IMR-90 (cell line): Measurements from ENCODE around the gene THOC6. TPM values are rescaled to one million over a fixed set of nuclear protein-coding genes. Genes with fewer than 3 reads are reported as not detected.

ENCODE experiments used
- ATAC-seq: fragments of 200-7000 bp; cut with Tn5 transposase; 2 replicates; pipeline ENCODE4 v1.9.1; 2020; ENCODE audit warnings: low read depth, mild to moderate bottlenecking, moderate library complexity
- BruUV-seq: library from RNA; stranded (reverse); fragments of 400-500 nt; replicated peaks from 2 replicates; lab custom pipeline; 2021; lab: Mats Ljungman, UMichigan
- CTCF ChIA-PET: fragments of 300-600 bp; formaldehyde crosslinking; extraction: SDS; loops from one replicate; lab custom pipeline; 2021; ENCODE audit warnings: antibody characterized with exemption; lab: Yijun Ruan, JAX
- POLR2A ChIA-PET: fragments of 300-600 bp; sonication (Branson Sonifier 250); formaldehyde crosslinking; loops from one replicate; lab custom pipeline; 2022; ENCODE audit warnings: antibody characterized with exemption; ENCODE audit not compliant: unreplicated experiment; lab: Charles Lee
- DNase-seq: peaks from one replicate; pipeline ENCODE4 v3.0.0; 2013
- H2AFZ ChIP-seq: replicated peaks from 2 replicates; pipeline ENCODE3; 2013; ENCODE audit warnings: low read length, mild to moderate bottlenecking; ENCODE audit not compliant: poor library complexity
- H2AK5ac ChIP-seq: 2 replicates; pipeline ENCODE4 v1.6.1; 2013; ENCODE audit warnings: low read depth, low read length, inconsistent platforms
- H2AK9ac ChIP-seq: replicated peaks from 2 replicates; pipeline ENCODE3; 2013; ENCODE audit warnings: mild to moderate bottlenecking, low read depth, low read length, moderate library complexity; ENCODE audit not compliant: poor library complexity
- H2BK120ac ChIP-seq: 2 replicates; pipeline ENCODE4 v1.6.1; 2013; ENCODE audit warnings: low read depth, low read length, inconsistent platforms
- H2BK15ac ChIP-seq: 3 replicates; pipeline ENCODE4 v1.6.1; 2013; ENCODE audit warnings: low read depth, low read length, inconsistent platforms
- H2BK20ac ChIP-seq: 2 replicates; pipeline ENCODE4 v1.6.1; 2013; ENCODE audit warnings: low read depth, mild to moderate bottlenecking, inconsistent platforms, low read length, moderate library complexity
- H2BK5ac ChIP-seq: 2 replicates; pipeline ENCODE4 v1.6.1; 2013; ENCODE audit warnings: mild to moderate bottlenecking, low read depth, low read length, inconsistent platforms; ENCODE audit not compliant: poor library complexity, severe bottlenecking
- H3K14ac ChIP-seq: replicated peaks from 2 replicates; pipeline ENCODE4 v1.6.1; 2013; ENCODE audit warnings: low read depth, low read length, inconsistent platforms
- H3K18ac ChIP-seq: 2 replicates; pipeline ENCODE4 v1.6.1; 2013; ENCODE audit warnings: low read depth, low read length, control low read depth
- H3K23ac ChIP-seq: 2 replicates; pipeline ENCODE4 v1.6.1; 2013; ENCODE audit warnings: low read depth, low read length, inconsistent platforms
- H3K27ac ChIP-seq: 2 replicates; pipeline ENCODE4 v1.5.1; 2013; ENCODE audit warnings: mild to moderate bottlenecking, control low read depth, low read length; ENCODE audit not compliant: insufficient read depth
- H3K27me3 ChIP-seq: 2 replicates; pipeline ENCODE4 v1.6.1; 2013; ENCODE audit warnings: low read length; ENCODE audit not compliant: control insufficient read depth, insufficient read depth
- H3K36me3 ChIP-seq: 2 replicates; pipeline ENCODE4 v1.6.1; 2013; ENCODE audit warnings: low read length, mixed read lengths; ENCODE audit not compliant: control insufficient read depth, insufficient read depth
- H3K4ac ChIP-seq: 2 replicates; pipeline ENCODE4 v1.6.1; 2013; ENCODE audit warnings: low read depth, low read length, inconsistent platforms
- H3K4me1 ChIP-seq: 2 replicates; pipeline ENCODE4 v1.6.1; 2013; ENCODE audit warnings: low read length, mixed read lengths; ENCODE audit not compliant: control insufficient read depth, insufficient read depth
- H3K4me2 ChIP-seq: 2 replicates; pipeline ENCODE4 v1.6.1; 2013; ENCODE audit warnings: low read depth, mild to moderate bottlenecking, control low read depth, low read length, moderate library complexity
- H3K4me3 ChIP-seq: 2 replicates; pipeline ENCODE4 v1.5.1; 2013; ENCODE audit warnings: low read depth, mild to moderate bottlenecking, control low read depth, low read length, moderate library complexity; ENCODE audit not compliant: insufficient read depth
- H3K56ac ChIP-seq: 2 replicates; pipeline ENCODE4 v1.6.1; 2013; ENCODE audit warnings: low read length, inconsistent platforms; ENCODE audit not compliant: insufficient read depth; ENCODE audit errors: extremely low read depth
- H3K79me1 ChIP-seq, 2 experiments: 2 replicates each; pipeline ENCODE4 v1.6.1; 2013; ENCODE audit warnings: low read length in 2 of 2, inconsistent platforms in 1 of 2, low read depth in 1 of 2
- H3K9ac ChIP-seq: 2 replicates; pipeline ENCODE4 v1.6.1; 2013; ENCODE audit warnings: low read depth, low read length, control low read depth
- H3K9me1 ChIP-seq: 2 replicates; pipeline ENCODE4 v1.6.1; 2013; ENCODE audit warnings: low read length, inconsistent platforms; ENCODE audit not compliant: insufficient read depth
- H3K9me3 ChIP-seq: 2 replicates; pipeline ENCODE4 v1.6.1; 2013; ENCODE audit warnings: low read length; ENCODE audit not compliant: control insufficient read depth, insufficient read depth
- H4K20me1 ChIP-seq: 2 replicates; pipeline ENCODE4 v1.6.1; 2013; ENCODE audit warnings: low read length, inconsistent platforms; ENCODE audit not compliant: insufficient read depth
- H4K5ac ChIP-seq: 2 replicates; pipeline ENCODE4 v1.6.1; 2013; ENCODE audit warnings: mild to moderate bottlenecking, low read depth, low read length, control low read depth
- H4K8ac ChIP-seq, 2 experiments: 2 replicates each; pipeline ENCODE4 v1.6.1; 2013; ENCODE audit warnings: low read depth in 2 of 2, low read length in 2 of 2, control low read depth in 1 of 2, inconsistent platforms in 1 of 2
- H4K91ac ChIP-seq: 2 replicates; pipeline ENCODE4 v1.6.1; 2013; ENCODE audit warnings: low read depth, low read length, inconsistent platforms; ENCODE audit not compliant: insufficient read depth
- CEBPB ChIP-seq: IDR thresholded peaks from 2 replicates; pipeline ENCODE4 v1.6.1; 2012; ENCODE audit warnings: low read depth, low read length, improper control_type of control experiment
- CHD1 ChIP-seq: IDR thresholded peaks from 2 replicates; pipeline ENCODE4 v1.6.1; 2012; ENCODE audit warnings: low read depth, low read length, improper control_type of control experiment
- FOS ChIP-seq: fragments of 150-350 bp; IDR thresholded peaks from 2 replicates; pipeline ENCODE4 v1.6.1; 2016; ENCODE audit warnings: low read depth, low read length
- MAFK ChIP-seq: IDR thresholded peaks from 2 replicates; pipeline ENCODE4 v1.6.1; 2012; ENCODE audit warnings: low read depth, low read length, improper control_type of control experiment
- MAZ ChIP-seq: IDR thresholded peaks from 2 replicates; pipeline ENCODE4 v1.6.1; 2012; ENCODE audit warnings: low read depth, mild to moderate bottlenecking, low read length, improper control_type of control experiment, moderate library complexity, borderline replicate concordance
- MXI1 ChIP-seq: IDR thresholded peaks from 2 replicates; pipeline ENCODE4 v1.6.1; 2012; ENCODE audit warnings: low read depth, mild to moderate bottlenecking, low read length, moderate library complexity, borderline replicate concordance
- NFE2L2 ChIP-seq: fragments of 150-350 bp; IDR thresholded peaks from 2 replicates; pipeline ENCODE4 v1.6.1; 2016; ENCODE audit warnings: low read depth, mild to moderate bottlenecking, low read length
- POLR2A ChIP-seq: IDR thresholded peaks from 2 replicates; pipeline ENCODE4 v1.6.1; 2012; ENCODE audit warnings: mild to moderate bottlenecking, low read depth, low read length
- RAD21 ChIP-seq: IDR thresholded peaks from 2 replicates; pipeline ENCODE4 v1.6.1; 2012; ENCODE audit warnings: low read length, improper control_type of control experiment
- RCOR1 ChIP-seq: IDR thresholded peaks from 2 replicates; pipeline ENCODE4 v1.6.1; 2012; ENCODE audit warnings: mild to moderate bottlenecking, low read length, improper control_type of control experiment; ENCODE audit not compliant: insufficient replicate concordance
- RFX5 ChIP-seq: IDR thresholded peaks from 2 replicates; pipeline ENCODE4 v1.8.0; 2012; ENCODE audit warnings: low read depth, mild to moderate bottlenecking, low read length, moderate library complexity
- SMC3 ChIP-seq: fragments of 150-350 bp; IDR thresholded peaks from 2 replicates; pipeline ENCODE4 v1.6.1; 2016; ENCODE audit warnings: low read depth, mild to moderate bottlenecking, antibody characterized with exemption, low read length, moderate library complexity
- WGBS, 2 experiments: methylation state at CpG; one replicate each; pipeline versions ENCODE4 v1.1.5 to v1.1.7; 2013; ENCODE audit warnings: missing lambda C conversion rate in 2 of 2; ENCODE audit not compliant: insufficient read length in 1 of 2; ENCODE audit errors: extremely low coverage in 2 of 2; 5-methylcytosine and 5-hydroxymethylcytosine counted together
- dilution Hi-C: fragments of 300-500 bp; cut with HindIII; formaldehyde crosslinking; loops from one replicate; pipeline ENCODE4 v1.14.3; 2018; ENCODE audit warnings: low sequenced_read_pairs; ENCODE audit not compliant: unreplicated experiment
- in situ Hi-C: fragments of 300-500 bp; cut with MboI; formaldehyde crosslinking; loops from 3 replicates; pipeline ENCODE4 v1.14.3; 2019; ENCODE audit warnings: low sequenced_read_pairs, inconsistent platforms, mixed read lengths
- intact Hi-C: fragments of 100-400 bp; cut with micrococcal nuclease; formaldehyde crosslinking; loops from 2 replicates; pipeline ENCODE4 v1.10.0; 2022
- polyA plus RNA-seq, 3 experiments: library from polyadenylated mRNA; depleted of rRNA; stranded (reverse); fragments of >200 nt; gene quantifications; 2 replicates each; pipeline ENCODE4 v1.2.3, GENCODE V29; 2012; ENCODE audit warnings: low replicate concordance in 1 of 3
- total RNA-seq: library from RNA; depleted of rRNA; stranded (reverse); fragments of >200 nt; gene quantifications from 2 replicates; pipeline ENCODE4 v1.2.3, GENCODE V29; 2012
- TF ChIP-seq, protein P1 (sequence below): conservative IDR thresholded peaks from 2 replicates; pipeline ENCODE4 v1.5.1; 2012; ENCODE audit warnings: mild to moderate bottlenecking, low read depth, low read length, improper control_type of control experiment
- TF ChIP-seq, protein P2 (sequence below): fragments of 150-350 bp; IDR thresholded peaks from 2 replicates; pipeline ENCODE4 v1.6.1; 2016; ENCODE audit warnings: low read depth, mild to moderate bottlenecking, low read length, moderate library complexity, borderline replicate concordance
- TF ChIP-seq, protein P3 (sequence below): fragments of 150-350 bp; IDR thresholded peaks from 2 replicates; pipeline ENCODE4 v1.6.1; 2017; ENCODE audit warnings: mild to moderate bottlenecking, antibody characterized with exemption, low read length, low read depth

THOC6 gene
- total and polyA plus RNA-seq, 2 of the 4 experiments (the other 2 are of a cell fraction): 16.8 to 23.1 TPM

DNA sequence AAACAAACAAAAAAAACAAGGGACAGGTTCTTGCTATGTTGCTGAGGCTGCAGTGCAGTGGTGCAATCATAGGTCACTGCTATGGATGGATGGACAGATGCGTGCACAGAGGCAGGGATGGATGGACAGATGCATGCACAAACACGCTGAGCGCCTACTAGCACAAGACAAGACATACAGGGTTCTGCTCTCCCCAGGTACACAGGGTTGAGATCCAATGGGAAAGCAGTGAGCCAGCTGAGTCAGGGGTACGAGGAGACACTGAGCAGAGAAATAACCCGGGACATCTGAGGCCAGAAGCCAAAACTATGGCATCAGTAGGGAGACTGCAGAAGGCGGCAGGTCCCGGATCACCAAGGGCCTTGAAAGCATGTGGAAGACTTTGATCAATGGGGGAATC lies 47.8 kb downstream of the THOC6 start:
- Histone ChIP-seq H2BK15ac (no peak overlapping the region), H3K79me1 (peaks cover under 1% of the 10 kb centered on the region in 2 experiments; a peak in 1 of 4 replicates), H3K9me3 (no peaks in the 10 kb centered on the region), H3K36me3 (no peaks in the 10 kb centered on the region), H3K27me3 (peaks cover 31% of the 10 kb centered on the region), H3K27ac (no peak overlapping the region), H2BK20ac (no peak overlapping the region), H4K91ac (no peak overlapping the region), H3K14ac (no peak overlapping the region), H2AK9ac (no peak overlapping the region), H2BK5ac (no peak overlapping the region), H3K18ac (no peak overlapping the region), H3K4ac (no peak overlapping the region), H3K9me1 (peaks cover 6% of the 10 kb centered on the region; the same call in 1 of the 2 replicates), H3K4me2 (no peak overlapping the region), H2AK5ac (no peak overlapping the region), H3K56ac (no peak overlapping the region), H2BK120ac (no peak overlapping the region), H3K9ac (no peak overlapping the region), H4K20me1 (no peaks in the 10 kb centered on the region), H2AFZ (no peak overlapping the region), H4K8ac (no peak overlapping the region), H4K5ac (no peak overlapping the region), H3K4me1 (no peaks in the 10 kb centered on the region), H3K23ac (no peak overlapping the region), H3K4me3 (no peak overlapping the region)
- DNase-seq (no peak), ATAC-seq (no peak)
- TF ChIP-seq MAFK (no peak), POLR2A (no peak), CEBPB (no peak), SMC3 (no peak), NFE2L2 (no peak), MAZ (no peak), FOS (no peak), RCOR1 (no peak), RAD21 (no peak), CHD1 (no peak), RFX5 (no peak), MXI1 (no peak)
- TF ChIP-seq, protein P1, sequence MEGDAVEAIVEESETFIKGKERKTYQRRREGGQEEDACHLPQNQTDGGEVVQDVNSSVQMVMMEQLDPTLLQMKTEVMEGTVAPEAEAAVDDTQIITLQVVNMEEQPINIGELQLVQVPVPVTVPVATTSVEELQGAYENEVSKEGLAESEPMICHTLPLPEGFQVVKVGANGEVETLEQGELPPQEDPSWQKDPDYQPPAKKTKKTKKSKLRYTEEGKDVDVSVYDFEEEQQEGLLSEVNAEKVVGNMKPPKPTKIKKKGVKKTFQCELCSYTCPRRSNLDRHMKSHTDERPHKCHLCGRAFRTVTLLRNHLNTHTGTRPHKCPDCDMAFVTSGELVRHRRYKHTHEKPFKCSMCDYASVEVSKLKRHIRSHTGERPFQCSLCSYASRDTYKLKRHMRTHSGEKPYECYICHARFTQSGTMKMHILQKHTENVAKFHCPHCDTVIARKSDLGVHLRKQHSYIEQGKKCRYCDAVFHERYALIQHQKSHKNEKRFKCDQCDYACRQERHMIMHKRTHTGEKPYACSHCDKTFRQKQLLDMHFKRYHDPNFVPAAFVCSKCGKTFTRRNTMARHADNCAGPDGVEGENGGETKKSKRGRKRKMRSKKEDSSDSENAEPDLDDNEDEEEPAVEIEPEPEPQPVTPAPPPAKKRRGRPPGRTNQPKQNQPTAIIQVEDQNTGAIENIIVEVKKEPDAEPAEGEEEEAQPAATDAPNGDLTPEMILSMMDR: no peak
- TF ChIP-seq, protein P2, sequence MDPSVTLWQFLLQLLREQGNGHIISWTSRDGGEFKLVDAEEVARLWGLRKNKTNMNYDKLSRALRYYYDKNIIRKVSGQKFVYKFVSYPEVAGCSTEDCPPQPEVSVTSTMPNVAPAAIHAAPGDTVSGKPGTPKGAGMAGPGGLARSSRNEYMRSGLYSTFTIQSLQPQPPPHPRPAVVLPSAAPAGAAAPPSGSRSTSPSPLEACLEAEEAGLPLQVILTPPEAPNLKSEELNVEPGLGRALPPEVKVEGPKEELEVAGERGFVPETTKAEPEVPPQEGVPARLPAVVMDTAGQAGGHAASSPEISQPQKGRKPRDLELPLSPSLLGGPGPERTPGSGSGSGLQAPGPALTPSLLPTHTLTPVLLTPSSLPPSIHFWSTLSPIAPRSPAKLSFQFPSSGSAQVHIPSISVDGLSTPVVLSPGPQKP: no peak
- TF ChIP-seq, protein P3, sequence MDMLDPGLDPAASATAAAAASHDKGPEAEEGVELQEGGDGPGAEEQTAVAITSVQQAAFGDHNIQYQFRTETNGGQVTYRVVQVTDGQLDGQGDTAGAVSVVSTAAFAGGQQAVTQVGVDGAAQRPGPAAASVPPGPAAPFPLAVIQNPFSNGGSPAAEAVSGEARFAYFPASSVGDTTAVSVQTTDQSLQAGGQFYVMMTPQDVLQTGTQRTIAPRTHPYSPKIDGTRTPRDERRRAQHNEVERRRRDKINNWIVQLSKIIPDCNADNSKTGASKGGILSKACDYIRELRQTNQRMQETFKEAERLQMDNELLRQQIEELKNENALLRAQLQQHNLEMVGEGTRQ: no peak
- no TSS peak for BruUV-seq
- in situ Hi-C loops (no loop called here), dilution Hi-C loops (no loop called here), intact Hi-C loops (no loop called here)
- CTCF ChIA-PET: no interaction called here
- POLR2A ChIA-PET: no interaction called here
- 62% methylated on average over 4 of the region's 7 CpGs; no CpG with 5 or more reads in 1 of the 2 experiments for WGBS, 2 experiments
